COLO829 (cell line): Measurements from ENCODE around the gene METTL16.
"Not testable (repeated sequence)": the region's sequence is repeated elsewhere in the genome, so short reads cannot be mapped to it uniquely, and the experiment has no call there.

Experiments used
- DNase-seq: peaks from one replicate; pipeline ENCODE4 v3.0.0; 2012; ENCODE audit warnings: low spot score

METTL16 gene

DNA sequence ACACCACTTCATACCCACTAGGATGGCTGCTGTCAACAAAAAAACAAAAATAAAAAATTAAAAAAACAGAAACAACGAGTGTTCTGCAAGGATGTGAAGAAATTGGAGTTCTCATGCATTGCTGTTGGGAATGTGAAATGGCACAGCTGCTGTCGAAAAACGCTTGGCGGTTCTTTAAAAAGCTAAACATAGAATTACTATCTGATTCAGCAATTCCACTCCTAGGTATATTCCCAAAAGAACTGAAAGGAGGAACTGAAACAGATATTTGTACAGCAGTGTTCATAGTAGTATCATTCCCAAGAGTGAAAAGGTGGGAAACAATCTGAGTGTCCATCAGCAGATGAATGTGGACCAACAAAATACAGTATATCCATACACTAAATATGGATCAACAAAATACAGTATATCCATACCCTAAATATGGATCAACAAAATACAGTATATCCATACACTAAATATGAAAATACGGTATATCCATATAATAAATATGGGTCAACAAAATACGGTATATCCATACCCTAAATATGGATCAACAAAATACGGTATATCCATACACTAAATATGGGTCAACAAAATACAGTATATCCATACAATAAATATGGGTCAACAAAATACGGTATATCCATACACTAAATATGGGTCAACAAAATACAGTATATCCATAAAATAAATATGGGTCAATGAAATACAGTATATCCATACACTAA is 8.7 kb downstream of the METTL16 start:
- DNase-seq, result no peak

DNA sequence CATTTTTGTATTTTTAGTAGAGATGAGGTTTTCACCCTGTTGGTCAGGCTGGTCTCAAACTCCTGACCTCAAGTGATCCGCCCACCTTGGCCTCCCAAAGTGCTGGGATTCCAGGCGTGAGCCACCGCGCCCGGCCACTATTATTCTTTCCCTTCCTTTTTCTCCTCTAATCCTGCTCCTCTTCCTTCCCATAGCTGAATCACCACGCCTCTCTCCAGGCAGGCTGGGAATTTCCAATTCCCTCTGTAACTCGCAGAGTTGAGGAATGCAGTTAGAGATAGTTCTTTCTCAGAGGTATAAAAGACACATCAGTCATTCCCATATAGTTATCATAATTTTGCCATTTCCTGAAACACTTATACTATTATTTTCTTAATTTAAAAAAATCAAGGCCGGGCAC is 11.2 kb downstream of the METTL16 start:
- DNase-seq, result no peak

DNA sequence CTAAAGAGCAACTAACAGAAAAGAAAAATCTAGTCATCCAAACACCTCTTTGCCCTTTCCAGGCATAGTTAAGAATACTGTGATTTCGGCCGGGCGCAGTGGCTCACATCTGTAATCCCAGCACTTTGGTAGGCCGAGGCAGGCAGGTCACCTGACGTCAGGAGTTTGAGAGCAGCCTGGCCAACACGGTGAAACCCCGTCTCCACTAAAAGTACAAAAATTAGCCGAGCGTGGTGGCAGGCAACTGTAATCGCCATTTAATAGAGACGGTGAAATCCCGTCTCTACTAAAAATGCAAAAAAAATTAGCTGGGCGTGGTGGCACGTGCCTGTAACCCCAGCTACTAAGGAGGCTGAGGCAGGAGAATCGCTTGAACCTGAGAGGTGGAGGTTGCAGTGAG is 22.4 kb downstream of the METTL16 start:
- DNase-seq, result not testable (repeated sequence)

DNA sequence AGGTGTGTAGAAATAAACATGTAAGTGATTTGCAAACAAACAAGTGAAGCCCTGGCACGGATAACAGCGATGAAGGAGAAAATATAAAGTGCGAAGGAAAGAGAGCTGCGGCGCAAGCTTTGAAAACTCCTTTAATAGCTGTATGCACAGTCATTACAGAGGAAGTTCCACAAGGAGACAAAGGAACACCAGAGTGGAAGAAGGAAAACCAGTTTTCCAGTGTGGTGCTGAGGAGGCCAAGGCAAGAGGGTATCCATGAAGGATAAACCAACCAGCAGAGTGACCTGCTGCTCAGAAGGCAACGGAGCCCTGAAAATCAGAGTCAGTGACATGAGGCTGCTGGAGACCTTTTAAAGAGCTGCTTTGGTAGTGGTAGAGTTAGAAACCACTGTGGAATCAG is 24.4 kb downstream of the METTL16 start:
- DNase-seq, result no peak

DNA sequence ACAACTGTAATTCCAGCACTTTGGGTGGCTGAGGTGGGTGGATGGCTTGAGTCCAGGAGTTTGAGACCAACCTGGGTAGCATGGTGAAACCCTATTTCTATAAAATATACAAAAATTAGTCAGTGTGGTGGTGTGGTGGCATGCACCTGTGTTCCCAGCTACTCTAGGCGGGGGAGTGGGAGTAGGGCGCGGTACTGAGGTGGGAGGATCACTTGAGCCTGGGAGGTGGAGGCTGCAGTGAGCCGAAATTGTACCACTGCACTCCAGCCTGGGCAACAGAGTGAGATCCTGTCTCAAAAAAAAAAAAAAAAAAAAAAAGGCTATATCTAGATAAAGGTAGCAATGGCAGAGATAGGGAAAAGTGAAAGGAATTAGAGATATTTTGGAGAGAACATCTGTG is 25.0 kb downstream of the METTL16 start:
- not testable (repeated sequence) for DNase-seq

DNA sequence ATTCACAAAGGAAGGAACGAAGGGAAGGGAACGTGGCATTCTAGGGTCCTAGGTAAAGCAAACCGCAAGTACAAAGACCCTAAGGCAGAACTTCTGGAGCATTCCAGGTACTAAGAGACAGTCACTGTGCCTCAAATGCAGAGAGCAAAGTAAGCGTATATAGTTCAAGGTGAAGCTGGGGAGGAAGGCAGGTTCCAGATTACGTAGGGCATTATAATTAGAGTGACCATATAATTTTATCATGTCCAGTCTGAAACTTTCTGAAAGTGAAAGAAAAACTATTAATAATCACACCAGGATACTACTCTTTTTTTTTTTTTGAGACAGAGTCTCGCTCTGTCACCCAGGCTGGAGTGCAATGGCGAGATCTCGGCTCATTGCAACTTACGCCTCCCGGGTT is 25.7 kb downstream of the METTL16 start:
- no peak for DNase-seq

DNA sequence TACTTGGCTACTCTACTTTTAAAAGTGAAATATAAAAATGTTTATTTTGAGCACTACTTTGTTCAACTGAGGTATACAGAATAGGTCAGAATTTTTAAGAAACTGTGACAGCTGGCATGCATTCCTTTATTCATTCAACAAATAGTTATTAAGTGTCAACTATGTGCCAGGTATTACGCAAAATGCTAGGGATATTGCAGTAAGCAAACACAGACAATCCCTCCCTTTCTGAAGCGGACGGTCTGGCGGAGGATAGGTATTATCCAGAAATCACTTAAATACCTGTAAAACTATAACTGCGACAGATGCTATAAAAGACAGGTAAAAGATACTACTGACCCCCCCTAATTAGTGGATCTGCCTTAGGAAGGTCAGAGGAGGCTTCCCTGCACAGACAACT is 26.1 kb downstream of the METTL16 start:
- DNase-seq, result no peak

DNA sequence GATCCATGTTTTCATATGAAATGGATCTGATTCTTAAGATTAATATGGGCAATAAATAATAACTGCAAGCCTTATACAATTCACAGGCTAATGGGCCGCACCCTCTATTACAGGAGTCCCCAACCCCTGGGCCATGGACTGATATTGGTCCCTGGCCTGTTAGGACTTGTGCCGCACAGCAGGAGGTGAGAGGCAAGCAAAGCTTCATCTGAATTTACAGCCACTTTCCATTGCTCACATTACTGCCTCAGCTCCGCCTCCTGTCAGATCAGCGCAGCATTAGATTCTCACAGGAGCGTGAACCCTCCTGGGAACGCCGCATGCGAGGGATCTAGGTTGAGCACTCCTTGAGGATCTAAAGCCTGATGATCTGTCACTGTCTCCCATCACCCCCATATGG is 26.8 kb downstream of the METTL16 start:
- no peak for DNase-seq

DNA sequence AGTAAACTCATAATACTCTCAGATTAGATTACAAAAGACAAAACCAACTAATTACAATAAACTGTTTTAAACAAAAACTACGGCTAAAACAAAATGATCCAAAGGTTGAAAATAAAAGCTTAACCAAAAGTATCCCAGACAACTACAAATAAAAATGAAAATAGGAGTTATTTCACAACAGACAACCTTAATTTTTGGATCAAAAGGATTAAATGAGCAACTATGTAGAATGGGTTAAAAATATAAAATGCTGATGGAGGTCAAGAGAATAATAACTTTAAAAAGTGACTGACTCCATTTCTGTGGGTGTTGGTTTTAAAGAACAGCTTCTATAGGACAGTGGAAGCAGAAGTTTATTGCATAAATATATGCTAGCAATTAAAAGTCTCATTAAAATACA is 28.6 kb downstream of the METTL16 start:
- DNase-seq, result no peak

DNA sequence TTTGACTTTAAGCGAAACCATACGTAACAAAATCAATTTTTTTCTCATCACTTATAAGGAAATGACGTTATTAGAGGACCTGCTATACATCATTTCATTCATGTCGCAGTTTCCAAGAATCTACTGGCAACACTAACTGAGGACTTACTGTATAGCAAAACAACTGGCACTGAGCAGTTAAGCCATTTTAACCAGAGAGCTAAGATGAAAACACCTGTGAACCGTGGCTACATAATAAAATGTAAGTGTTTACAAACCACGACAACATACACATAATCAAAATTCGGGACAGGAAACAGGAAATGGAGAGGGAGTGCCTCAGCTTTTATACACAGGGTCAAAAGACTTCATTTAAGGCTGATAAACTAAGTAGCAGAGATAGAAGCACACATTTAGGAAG is 29.5 kb downstream of the METTL16 start:
- DNase-seq, result no peak

DNA sequence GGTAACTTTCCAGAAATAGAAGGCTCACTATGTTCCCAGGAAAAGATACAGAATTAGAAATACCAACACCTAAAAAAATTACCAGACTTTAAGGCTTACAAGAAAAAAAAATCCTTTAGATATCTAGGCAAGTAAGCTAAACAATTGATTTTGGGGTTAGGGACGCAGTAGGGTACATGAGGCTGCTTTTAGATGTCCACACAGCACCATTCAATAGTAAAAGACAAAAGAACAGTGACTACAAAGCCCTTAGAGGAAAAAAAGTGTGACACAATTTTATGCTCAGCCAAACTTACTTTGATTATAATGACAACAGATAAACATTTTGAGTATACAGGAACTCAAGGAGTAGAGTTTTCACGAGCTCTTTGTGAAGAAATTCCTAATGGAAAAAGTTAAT is 29.9 kb downstream of the METTL16 start:
- DNase-seq, result no peak

DNA sequence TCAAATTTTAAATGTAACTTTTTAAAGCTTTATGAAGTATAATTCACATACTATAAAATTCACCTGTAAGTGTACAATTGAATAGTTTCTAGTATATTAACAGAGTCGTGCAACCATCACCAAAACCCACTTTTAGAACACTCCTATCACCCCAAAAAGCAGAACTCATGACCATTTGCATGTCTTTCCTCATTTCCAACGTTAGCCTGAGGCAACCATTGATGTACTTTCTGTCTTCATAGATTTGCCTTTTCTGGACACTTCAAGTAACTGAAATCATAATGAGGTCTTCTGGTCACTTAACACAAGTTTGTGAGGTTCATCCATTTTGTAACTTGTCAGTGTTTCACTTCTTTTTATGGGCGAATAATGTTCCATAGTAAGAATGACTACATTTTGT is 33.2 kb downstream of the METTL16 start:
- no peak for DNase-seq

DNA sequence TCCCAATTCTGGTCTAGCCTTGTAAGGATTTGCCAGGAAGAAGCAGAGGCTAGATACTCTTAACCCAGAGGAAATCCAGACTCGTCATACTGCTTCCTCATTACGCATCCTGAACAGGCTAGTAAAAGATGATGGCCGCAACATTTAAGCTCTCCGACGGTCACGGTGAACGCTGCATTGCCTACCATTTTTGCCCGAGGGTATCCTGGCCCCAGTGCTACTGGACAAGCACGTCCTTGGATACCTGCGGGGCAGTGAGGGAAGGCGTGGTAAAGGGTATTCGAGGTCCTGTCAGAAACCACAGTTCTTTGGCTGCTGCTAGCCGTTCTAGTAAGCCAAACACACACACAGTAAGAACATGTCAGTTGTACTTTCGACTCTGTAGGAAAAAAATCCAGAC is 36.6 kb downstream of the METTL16 start:
- DNase-seq, result no peak

DNA sequence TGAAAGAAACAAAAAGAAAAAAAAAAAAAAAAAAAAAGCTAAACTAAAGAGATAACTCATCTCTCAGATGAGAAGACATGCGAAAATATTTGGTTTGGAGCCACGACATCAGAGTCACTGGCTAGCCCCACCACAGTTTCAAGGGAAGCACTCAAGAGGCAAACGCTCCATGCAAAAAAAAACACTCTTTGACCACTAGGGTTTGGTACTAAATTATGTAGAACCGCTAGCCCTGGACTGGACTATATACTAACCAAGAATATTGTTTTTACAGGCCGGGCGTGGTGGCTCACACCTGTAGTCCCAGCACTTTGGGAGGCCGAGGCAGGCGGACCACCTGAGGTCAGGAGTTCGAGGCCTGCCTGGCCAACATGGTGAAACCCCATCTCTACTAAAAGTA is 37.3 kb downstream of the METTL16 start:
- DNase-seq, result no peak

DNA sequence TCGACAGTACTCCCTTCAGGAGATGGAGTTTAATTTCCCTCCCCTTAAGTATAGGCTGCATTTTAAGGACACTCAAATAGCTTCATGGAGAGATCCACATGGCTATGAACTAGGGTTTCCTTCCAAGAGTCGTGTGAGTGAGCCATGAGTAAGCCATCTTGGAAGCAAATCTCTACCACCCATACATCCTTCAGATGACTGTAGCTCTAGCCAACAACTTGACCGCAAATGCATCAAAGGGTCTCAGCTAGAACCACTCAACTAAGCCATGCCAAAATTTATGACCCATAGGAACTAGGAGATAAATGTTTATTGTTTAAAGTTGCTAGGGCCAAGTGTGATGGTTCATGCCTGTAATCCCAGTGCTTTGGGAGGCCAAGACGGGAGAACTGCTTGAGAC is 43.4 kb downstream of the METTL16 start:
- DNase-seq, result no peak

DNA sequence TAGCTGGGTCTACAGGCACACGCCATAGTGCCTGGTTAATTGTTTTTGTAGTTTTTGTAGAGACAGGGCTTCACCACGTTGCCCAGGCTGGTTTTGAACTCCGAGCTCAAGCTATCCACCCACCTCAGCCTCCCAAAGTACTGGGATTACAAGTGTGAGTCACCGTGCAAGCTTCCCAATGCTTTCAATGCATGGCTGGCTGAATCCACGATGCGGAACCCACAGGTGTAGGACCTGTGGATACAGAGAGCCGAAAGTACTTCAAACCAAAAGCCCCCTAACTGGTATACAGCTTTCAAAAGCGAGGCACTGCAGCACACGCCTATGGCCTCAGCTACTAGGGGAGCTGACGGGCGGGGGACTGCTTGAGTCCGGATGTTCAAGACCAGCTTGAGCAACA is 44.8 kb downstream of the METTL16 start:
- DNase-seq, result no peak

DNA sequence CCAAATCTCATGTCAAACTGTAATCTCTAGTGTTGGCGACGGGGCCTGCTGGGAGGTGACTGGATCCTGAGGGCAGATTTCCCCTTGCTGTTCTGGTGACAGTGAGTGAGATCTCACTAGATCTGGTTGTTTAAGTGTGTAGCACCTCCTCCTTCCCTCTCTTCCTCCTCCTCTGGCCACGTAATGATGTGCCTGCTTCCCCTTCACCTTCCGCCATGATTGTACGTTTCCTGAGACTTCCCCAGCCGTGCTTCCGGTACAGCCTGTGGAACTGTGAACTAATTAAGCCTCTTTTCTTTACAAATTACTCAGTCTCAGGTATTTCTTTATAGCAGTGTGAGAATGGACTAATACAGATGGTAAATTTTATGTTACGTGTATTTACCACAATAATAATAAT is 49.2 kb downstream of the METTL16 start:
- no peak for DNase-seq

DNA sequence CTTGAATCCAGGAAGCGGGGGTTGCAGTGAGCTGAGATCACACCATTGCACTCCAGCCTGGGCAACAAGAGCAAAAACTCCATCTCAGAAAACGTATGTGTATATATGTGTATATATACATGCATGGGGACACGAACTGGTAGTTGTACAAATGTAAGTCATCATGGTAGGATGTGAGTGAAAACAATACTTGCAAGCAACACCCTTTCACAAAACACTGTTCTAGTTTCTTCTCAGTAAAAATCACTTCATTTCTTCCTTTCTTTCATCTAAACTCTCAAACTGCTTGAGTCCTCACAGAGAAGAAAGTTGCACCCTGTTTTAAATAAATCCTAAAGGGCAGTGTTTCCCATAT is 51.8 kb downstream of the METTL16 start:
- DNase-seq, result no peak

DNA sequence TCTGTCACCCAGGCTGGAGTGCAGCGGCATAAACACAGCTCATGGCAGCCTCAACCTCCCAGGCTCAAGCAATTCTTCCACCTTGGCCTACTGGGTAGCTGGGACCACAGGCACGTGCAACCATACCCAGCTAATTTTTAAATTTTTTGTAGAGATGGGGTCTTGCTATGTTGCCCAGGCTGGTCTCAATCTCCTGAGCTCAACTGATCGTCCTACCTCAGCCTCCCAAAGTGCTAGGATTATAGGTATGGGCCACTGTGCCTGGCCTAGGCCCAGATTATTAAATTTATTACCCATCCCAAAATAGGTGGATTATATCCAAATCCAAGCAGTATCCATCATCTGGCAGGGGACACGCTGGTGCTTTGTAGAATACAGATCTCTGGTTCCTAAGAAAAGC is 53.8 kb downstream of the METTL16 start:
- DNase-seq, result no peak

DNA sequence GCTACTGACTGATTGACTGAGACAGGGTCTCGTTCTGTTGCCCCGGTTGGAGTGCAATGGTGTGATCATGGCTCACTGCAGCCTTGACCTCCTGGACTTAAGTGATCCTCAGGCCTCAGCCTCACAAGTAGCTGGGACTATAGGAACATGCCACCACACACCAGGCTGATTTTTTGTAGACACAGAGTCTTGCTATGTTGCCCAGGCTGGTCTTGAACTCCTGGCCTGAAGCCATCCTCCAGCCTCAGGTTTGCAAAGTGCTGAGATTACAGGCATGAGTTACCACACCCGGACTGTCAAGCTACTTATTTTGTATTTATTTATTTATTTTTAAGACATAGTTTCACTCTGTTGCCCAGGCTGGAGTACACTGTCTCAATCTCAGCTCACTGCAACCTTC is 55.2 kb downstream of the METTL16 start:
- DNase-seq, result no peak

DNA sequence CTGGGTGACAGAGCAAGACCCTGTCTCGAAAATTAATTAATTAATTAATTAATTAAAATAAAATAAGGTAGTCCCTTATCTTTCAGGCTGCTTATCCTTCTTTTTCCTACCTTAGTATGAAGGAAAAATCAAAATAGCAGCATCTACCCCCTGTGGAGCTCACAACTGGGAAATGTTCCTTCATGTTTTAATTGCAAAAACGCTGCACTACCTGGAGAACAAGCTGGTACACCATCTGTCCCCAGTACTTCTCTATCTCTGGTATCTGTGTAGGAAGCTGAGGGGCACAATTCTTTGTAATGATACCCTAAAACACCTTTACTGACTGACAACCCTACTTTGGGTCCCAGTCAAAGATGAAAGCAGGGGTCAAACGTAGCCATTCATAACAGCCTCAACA is 55.7 kb downstream of the METTL16 start:
- DNase-seq, result no peak

DNA sequence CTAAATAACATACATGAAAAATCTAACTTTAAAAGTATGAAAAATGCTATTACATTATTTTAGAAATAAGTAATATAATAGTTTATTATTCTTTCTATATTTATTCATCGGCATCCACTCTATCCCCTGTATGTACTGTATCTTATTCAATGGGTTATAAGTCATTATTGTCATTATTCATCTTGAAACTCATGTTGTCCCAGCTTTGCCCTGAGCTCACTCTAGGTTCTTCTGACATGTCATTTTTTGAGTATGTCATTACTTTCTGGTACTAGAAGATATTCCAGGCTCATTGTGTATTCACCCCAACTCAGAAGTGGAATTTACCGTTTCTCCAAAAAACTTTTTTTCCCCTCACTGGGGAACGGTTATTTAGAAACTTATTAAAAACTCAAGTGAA is 57.8 kb downstream of the METTL16 start:
- no peak for DNase-seq

DNA sequence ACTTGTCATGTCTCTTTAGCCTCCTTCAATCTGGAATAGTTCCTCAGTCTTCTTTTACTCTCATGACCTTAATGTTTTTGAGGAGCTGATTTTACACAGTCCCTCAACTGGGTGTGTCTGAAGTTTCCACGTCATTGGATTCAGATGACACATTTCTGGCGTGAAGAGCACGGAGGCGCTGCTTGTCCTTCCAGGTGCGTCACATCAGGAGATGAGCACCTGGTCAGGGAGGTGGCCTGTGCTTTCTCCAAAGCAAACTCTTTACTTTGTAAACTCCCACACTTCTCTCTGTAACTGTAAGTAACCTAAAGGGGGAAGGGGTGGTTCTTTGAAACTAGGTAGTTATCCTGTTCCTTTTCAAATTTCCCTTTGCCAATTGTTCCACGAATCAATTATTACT is 58.4 kb downstream of the METTL16 start:
- no peak for DNase-seq

DNA sequence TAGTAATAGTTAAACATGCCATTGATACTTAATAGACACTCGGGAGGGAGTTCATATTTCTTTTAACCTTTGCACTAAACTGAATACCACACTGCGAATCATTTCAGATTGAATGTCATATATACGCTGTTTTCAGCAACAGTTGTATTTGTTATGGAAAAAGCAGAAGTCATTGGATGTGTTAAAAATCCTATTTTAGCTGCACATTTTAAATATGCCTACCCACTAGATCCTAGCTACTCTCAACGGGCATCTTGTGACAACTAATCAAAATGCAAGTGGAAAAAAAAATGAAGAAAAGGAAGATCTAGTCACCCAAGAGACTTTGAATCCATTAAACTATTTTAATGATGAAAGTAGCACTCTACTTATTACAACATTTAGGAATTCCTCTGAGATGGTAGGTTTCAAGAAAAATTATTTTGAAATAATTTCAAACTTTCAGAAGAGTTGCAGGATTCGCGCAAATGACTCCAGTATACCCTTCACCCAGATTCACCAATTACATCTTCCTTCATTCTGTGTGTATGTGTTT is 59.4 kb downstream of the METTL16 start:
- DNase-seq, result no peak
